ENCODE measurements around the gene DPH7.
"Not testable (repeated sequence)": the region's sequence is repeated elsewhere in the genome, so short reads cannot be mapped to it uniquely, and the experiment has no call there.

DPH7 gene

DNA sequence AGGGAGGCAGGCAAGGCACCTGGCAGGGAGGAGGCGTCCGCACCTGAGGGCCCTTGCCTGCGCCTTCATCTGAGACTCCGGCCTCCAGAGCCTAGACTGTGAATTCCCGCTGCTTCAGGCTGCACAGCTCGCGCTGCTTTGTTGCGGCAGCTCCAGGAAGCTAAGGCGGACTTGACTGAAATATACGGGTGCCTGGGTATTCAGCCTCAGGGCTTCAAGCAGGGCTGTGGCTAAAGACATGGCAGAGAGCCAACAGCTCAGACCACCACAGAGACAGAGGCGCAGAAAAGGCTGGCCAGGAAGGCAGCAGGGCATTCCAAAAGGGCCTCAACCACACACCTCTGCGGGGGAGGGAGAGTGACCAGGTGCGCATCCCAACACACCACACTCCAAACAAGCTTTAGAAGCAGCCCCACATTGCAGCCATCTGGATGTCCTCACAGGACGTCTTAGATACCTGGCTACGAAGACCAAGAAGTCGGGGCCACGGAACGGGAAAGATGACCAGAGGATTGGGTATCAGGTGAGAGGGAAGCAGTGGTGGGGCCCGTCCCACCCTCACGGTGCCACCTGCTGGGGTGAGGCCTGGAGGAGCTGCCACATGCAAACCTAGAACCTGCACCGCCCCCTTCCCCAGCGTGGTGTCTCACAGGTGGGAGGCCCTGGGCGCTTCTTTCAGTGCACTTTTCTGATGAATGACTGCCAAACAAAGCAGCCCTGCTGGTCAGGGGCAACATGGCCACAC lies 1.7 kb upstream of the DPH7 start:
- no peak for ATAC-seq
- DNase-seq: no peak

DNA sequence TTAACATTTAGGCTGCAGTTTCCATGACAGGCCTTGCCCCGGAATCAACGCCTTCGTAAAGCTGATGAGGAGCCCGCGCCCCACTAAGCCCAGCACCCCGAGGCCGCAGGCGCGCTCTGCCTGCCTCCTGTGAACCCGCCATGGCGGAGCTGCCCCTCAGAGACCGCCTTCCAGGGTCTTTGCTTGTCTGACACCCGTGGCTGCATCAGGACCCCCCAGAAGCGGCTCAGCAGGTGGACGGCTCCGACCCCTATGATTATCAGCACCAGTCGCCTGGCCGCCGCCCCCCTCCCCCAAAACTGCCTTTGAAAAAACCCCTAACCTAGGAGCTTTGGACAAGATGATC lies 507 bp upstream of the DPH7 start:
- no peak for DNase-seq
- ATAC-seq: no peak

DNA sequence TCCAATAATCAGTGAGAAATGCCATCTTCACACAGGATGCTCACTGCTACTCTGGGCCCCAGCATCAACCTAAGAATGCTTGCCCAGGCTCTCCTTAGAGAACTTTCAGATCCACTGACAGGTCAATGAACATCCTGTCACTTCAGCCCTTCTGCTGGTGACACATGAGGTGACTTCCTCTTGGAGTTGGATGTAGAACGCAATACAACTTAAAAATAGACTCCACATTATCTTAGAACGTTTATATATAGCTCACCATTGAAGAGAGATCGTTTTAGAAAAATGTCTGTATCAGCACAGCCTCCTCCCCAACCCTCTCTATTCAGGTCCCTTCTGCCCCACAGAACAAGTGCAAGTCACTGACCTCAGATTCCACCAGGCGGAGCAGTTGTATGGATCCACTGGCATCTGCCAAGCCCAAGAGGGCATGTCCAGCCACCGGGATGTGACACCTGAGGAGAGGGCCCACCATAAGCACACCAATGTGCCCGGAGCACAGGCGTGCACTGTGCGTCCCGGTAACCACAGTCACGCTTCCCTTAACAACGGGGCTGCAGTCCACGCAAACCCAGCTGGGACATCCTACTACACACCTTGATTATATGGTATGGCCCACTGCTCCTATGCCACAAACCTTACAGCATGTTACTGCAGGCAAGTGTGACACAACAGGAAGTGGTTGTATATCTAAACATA lies 2.9 kb downstream of the DPH7 start:
- no peak for ATAC-seq
- DNase-seq: no peak

DNA sequence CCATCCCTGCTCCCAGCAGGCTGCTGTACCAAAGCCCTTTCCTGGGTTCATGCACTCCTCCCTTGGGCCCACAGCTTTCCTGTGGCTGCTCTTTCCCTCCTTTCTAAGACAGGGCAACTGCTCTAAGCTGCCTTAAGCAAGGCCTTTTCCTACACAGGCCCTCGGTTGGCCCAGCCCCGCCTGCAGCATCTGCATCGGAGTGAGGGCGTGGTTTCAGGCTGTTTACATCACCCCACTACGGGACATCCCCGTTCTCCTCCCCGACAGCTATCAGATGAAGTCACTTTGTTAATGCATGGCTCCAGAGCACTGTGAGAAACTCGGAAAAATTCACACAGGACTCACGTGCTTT lies 3.4 kb downstream of the DPH7 start:
- DNase-seq: no peak
- no peak for ATAC-seq

DNA sequence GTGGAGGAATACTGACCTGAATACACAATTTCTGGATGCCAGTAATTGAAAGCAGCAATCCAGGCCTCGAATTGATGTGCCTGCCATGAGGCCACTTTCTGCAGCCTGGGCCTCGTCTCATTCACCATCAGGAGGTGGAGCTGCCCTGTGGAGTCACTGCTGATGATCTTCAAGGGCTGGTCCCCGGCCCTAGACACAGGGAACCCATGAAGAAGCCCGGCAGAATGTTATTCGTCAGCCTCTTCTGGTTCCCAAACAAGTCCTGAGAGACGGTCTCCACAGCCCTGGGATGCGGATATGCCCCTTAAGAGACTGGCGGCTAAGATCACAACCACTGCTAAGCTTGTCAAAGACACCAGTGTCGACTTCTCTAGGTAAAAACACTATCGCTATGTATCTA lies 4.5 kb downstream of the DPH7 start:
- DNase-seq: no peak
- ATAC-seq: no peak

DNA sequence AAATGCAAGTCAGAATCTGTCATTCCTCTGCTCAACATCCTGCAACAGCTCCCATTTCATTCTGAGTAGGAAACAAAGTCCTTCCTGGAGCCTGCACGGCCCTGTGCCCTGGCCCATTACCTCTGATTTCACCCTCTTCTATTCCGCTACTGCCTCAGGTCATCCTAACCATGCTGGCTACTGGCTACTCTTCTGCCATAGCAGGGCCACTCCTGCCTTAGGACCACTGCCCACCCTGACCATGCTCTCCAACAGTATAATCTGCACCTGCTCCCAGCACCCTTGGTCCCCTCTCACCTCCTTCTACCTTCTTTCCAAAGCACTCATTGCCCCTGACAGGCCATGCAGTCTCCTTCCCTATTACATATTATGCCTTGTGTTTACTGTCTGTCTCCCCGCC lies 8.2 kb downstream of the DPH7 start:
- DNase-seq (no peak), ATAC-seq (no peak)

DNA sequence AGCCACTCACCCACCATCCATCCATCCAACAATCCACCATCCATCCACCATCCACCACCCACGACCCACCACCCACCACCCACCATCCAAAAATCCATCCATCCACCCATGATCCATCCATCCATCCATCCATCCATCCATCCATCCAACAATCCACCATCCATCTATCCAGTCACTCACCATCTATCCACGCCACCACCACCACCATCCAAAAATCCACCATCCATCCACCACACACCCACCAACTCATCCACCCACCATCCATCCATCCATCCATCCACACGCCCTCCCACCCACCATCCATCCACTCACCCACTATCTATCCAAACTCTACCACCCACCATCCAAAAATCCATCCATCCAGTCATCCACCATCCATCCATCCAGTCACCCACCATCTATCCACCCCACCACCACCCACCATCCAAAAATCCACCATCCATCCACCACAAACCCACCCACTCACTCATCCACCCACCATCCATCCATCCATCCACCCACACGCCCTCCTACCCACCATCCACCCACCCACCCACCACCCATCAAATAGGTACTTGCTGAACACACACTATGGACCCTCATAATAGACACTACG lies 9.0 kb downstream of the DPH7 start:
- no peak for DNase-seq
- no peak for ATAC-seq

DNA sequence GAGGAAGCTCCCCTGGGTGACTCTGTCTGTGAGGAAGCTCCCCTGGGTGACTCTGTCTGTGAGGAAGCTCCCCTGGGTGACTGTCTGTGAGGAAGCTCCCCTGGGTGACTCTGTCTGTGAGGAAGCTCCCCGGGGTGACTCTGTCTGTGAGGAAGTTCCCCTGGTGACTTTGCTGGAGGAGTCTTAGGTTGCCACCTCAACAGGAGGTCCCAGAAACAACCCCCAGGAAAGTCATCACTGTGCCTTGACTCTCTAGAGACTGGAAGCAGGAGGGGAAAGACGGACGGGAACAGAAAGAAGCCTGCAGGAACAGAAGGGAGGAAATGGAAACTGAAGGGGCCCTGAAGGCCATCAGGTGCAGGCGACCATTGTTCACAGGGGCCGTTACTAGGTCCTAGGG lies 10.3 kb downstream of the DPH7 start:
- DNase-seq, ATAC-seq: not testable (repeated sequence)

DNA sequence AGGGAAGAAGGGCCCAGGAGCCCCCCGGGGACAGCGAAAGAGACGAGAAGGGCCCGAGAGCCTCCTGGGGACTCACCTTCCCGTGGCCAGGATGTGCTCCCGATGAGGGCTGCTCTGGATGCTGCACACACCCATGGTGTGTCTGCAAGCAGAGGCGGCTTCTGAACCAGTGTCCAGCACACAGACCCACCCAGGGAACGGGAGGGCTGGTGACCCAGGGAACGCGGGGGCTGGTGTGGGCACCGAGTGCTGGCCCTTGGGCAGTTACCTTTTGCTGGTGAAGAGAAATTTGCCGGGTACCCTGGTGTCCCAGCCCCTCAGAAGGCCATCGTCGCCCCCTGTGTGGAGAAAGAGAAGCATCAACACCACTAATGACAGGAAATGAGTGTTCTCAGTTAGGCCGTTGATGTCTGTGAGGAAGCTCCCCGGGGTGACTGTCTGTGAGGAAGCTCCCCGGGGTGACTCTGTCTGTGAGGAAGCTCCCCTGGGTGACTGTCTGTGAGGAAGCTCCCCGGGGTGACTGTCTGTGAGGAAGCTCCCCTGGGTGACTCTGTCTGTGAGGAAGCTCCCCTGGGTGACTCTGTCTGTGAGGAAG lies 13.8 kb downstream of the DPH7 start:
- ATAC-seq (no peak), DNase-seq (no peak)

DNA sequence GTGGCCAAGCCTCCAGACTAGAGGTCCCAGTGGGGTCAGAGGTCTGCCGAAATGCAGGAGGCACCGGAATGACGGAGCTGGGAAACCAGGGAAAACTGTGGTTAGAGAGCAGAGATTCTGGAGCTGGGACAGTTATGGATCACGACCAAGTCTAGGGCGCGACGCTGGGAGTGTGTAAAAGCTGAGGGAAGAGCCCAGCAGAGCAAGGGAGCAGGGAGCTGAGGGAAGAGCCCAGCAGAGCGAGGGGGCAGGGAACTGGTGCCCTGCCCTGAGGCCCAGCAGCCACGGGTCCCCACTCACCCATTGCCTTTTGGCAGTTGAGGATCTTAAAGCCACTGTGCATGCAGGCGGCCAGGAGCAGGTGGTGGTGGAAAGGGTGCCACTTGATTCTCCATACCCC lies 14.6 kb downstream of the DPH7 start:
- DNase-seq: no peak
- no peak for ATAC-seq

DNA sequence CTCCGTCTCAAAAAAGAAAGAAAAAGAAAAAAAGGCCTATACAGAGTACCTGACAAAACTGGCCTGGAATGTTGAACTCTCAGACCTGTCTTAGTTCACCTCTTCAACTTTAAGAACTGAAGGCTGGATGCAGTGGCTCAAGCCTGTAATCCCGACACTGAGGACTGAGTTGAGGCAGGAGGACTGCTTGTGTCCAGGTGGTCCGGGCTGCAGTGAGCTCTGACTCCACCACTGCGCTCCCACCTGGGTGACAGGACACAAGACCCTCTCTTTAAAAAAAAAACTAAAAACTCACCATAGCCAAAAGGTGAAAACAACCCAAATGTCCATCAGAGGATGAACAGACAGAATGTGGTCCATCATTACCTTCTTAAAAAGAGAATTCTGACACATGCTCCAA lies 20.6 kb downstream of the DPH7 start:
- no peak for ATAC-seq
- no peak for DNase-seq

DNA sequence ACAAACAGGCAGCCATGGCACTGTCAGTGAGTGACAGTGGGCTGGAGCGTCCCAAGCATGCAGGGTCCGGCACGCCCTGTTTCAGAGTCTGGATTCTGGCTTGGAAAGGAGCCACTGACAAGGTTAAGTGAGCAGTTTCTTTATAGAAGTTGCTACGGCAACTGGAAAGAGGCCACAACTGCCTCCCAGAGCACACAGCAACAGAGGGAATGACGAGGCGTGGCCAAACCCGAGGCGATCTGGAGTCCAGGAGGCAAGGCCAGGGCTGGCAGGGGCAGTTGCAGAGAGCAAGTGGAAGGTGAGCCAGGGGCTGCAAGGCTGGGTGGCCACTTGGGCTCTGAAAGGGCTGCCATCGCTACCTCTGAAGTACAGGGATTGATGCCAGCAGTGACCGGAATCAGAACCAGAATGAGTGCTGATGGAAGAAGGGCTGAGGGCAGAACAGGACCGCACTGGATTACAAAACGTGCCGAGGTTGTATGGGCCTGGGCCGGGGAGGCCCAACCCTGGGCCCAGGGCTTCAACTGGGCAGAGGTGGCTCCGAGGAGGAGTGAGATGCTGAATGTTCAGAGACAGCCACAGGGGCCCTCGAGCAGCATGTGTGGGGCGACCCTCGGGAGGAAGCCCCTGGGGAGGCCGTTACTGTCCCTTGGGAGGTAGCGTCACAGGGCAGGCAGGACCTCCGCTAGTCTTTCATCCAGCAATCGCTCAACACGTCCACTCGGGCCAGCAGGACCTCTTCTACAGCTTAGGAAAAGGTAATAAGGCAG lies 22.5 kb downstream of the DPH7 start:
- ATAC-seq: no peak
- no peak for DNase-seq

DNA sequence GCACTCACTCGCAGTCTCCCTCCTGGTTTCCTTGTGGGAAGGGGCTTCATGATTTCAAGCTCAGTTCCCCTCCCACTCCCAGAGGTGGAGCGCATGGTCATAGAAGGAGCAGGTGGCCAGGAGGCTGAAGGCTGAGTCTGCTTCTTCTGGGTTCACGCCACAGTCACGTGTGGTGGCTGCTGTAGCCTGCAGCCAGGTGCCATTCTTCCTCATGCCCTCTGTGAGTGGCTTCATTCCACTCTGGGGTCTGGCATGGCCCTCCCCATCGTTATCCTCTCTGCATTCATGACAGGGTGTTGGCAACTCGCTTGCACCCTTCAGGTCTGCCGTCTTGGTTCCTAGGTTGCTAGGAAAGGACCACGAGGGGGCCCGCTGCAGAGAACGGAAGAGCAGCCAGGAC lies 23.5 kb downstream of the DPH7 start:
- DNase-seq (no peak), ATAC-seq (no peak)

DNA sequence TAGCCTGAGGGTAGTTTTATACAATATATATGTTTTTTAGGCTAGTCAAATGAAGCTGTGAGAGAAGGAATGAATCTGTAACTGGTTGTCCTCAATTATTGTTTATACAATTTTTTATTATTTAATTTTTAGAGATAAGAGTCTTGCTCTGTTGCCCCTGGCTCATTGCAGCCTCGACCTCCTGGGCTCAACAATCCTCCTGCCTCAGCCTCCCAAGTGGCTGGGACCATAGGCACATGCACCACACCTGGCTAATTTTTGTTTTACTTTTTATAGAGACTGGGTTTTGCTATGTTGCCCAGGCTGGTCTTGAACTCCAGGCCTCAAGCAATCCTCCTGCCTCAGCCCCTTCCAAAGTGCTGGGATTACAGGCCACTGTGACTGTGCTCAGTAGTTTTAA lies 24.4 kb downstream of the DPH7 start:
- ATAC-seq: no peak
- no peak for DNase-seq

DNA sequence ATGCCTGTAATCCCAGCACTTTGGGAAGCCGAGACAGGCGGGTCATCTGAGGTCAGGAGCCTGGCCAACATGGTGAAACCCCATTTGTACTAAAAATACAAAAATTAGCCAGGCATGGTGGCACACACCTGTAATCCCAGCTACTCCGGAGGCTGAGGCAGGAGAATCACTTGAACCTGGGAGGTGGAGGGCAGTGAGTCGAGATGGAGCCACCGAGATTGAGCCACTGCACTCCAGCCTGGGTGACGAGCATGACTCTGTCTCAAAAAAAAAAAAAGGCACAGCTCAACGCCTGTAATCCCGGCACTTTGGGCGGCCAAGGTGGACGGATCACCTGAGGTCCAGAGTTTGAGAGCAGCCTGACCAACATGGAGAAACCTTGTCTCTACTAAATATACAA lies 25.1 kb downstream of the DPH7 start:
- ATAC-seq, DNase-seq: not testable (repeated sequence)

DNA sequence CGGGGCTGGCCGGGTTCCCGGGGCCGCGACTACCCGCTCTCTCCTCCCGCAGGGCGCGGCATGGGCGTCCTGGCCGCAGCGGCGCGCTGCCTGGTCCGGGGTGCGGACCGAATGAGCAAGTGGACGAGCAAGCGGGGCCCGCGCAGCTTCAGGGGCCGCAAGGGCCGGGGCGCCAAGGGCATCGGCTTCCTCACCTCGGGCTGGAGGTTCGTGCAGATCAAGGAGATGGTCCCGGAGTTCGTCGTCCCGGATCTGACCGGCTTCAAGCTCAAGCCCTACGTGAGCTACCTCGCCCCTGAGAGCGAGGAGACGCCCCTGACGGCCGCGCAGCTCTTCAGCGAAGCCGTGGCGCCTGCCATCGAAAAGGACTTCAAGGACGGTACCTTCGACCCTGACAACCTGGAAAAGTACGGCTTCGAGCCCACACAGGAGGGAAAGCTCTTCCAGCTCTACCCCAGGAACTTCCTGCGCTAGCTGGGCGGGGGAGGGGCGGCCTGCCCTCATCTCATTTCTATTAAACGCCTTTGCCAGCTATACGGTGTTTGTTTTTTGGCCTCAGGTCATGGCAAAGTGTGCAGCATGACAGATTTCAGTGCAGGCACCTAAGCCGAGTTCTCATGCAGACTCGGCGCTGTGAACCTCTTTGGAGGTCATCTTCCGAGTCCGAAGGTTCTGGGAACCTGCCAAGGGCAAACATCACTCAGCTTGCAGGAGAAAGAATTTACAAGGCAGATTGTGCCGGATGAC lies 26.5 kb downstream of the DPH7 start:
- peak; percentile 33 for DNase-seq

DNA sequence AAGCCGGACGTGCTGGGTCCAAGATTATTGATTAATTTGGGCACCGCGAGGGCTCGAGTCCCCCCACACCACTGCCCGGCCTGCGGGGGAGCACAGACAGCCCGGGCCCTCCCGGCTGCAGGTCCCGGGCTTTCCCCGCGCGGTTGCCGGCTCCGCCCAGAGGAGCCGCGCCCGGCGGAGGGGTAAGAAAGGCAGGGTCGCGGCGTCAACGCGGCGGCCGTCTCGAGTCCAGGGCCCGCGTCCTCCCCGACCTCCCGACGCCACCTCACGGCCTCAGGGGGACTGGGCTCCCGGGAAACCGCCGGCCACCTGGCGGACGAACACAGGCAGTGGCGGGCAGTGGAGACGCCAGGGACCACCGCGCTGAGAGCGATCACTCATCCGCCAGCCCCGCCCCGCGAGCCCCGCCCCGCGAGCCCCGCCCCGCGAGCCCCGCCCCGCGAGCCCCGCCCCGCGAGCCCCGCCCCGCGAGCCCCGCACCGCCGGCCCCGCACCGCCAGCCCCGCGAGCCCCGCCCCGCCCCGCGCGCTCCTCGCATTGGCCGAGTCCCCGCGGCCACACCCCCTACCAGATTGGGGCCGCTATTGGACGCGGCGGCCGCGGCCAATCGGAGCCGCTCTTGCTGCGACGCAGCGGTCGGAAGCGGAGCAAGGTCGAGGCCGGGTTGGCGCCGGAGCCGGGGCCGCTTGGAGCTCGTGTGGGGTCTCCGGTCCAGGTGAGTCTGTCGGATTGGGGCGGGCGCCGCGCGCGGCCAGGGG lies 27.3 kb downstream of the DPH7 start, which contains the start of gene MRPL41:
Gene MRPL41 (plus strand): TSS at position 616 of the 758 bp plus-strand sequence. CDS start 203 bp downstream, outside the sequence.
- DNase-seq: peak; percentile 94

More for the DNA sequence above, 26.5 kb downstream of the DPH7 start:
- ATAC-seq: peak; percentile 3

DNA sequence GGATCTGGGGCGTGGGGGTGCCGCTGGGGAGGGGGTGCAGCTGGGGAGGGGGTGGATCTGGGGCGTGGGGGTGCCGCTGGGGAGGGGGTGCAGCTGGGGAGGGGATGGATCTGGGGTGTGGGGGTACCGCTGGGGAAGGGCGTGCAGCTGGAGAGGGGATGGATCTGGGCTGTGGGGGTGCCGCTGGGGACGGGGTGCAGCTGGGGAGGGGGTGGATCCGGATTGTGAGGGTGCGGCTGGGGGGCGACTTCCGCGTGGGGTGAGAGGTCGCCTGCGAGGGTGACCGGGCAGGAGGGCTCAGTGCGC lies 27.8 kb downstream of the DPH7 start:
- ATAC-seq, DNase-seq: not testable (repeated sequence)

More for the DNA sequence above, 27.3 kb downstream of the DPH7 start, which contains the start of gene MRPL41:
- peak; percentile 93 for ATAC-seq

DNA sequence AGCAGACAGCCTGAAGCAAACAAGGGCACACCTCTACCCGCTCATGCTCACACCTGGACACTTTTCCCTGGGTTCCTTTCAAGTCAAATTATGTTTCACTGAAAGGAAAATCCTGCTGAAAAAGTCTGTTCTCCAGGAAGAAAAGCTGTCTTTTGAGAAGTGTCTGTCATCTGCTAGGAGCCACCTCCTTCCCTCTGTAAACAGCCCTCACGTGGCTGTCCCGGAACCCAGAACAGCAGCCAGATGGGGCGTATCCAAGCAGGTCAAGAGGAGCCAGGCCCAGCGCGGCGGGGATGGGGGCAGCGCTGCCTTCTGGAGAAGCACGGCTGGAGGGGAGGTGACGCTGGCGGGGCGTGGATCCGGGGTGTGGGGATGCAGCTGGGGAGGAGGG lies 28.5 kb downstream of the DPH7 start, which contains the start of gene PNPLA7:
Gene PNPLA7 (minus strand): TSS at position 172 of the 391 bp plus-strand sequence. CDS start 205 bp downstream, outside the sequence.
- ATAC-seq (no peak), DNase-seq (peak; percentile 55)

DNA sequence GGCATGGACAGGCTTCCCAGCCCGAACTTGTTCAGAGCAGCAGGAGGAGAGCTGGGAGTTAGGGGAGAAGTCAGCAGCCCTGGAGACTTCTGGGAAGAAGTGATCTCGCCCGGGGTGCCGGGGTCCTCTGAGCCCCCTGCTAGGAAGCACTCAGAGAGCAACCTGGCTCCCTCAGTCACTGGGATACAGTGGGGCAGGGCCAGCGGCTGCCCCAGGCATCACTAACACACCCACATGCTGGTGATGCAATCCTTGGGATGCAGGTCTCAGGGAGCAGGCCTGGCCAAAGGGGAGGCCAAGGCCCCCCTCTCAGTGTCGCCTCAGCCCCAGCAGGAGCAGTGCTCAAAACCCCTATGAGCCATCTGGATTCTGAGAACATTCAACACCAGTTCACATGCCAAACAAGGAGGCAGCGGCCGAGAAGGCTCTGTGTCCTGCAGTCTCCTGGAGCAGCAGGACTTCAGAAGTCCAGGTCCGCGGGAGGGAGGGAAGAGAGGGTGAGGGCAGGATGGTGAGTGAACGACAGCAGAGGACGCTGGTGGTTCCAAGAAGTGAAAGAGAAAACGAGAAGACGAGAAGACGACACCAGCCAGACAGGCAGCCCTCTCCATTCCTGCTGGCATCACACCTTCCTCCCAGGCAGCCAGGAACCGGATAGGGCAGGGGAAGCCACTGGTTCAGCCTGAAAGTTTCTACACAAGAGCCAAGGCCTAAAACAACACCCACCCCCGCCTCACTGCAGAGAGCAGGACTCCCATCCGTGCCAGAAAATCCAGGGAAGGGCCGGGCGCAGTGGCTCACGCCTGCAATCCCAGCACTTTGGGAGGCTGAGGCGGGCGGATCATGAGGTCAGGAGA lies 30.8 kb downstream of the DPH7 start:
- DNase-seq: no peak
- no peak for ATAC-seq
